ENCODE measurements around the gene RHBDD1. TPM values are rescaled to one million over a fixed set of nuclear protein-coding genes. Genes with fewer than 3 reads are reported as not detected.

RHBDD1 gene
- total RNA-seq, 4 donors from 2014 or later: 15.0 to 21.0 (median 16.6) TPM

- no peak for TF ChIP-seq CTCF (IDR thresholded peaks at IDR 0.05; ENCODE audit: low read depth)
Measured at GRCh38 chr2:226888971-226889370, 53.1 kb downstream of the RHBDD1 start.

GRCh38 chr2:226890286-226890685 is 54.4 kb downstream of the RHBDD1 start:
- TF ChIP-seq CTCF (IDR thresholded peaks at IDR 0.05; ENCODE audit: low read depth): no peak

- TF ChIP-seq CTCF (IDR thresholded peaks at IDR 0.05; ENCODE audit: low read depth): no peak
Measured at GRCh38 chr2:226891780-226892590, 56.1 kb downstream of the RHBDD1 start.

- TF ChIP-seq CTCF (IDR thresholded peaks at IDR 0.05; ENCODE audit: low read depth): no peak
Measured at GRCh38 chr2:226892729-226893128, 56.9 kb downstream of the RHBDD1 start.

- no peak for TF ChIP-seq CTCF (IDR thresholded peaks at IDR 0.05; ENCODE audit: low read depth)
Measured at GRCh38 chr2:226893216-226893615, 57.4 kb downstream of the RHBDD1 start.

- TF ChIP-seq CTCF (IDR thresholded peaks at IDR 0.05; ENCODE audit: low read depth): no peak
Measured at GRCh38 chr2:226894752-226895151, 58.9 kb downstream of the RHBDD1 start.

GRCh38 chr2:226895579-226895978 is 59.7 kb downstream of the RHBDD1 start:
- no peak for TF ChIP-seq CTCF (IDR thresholded peaks at IDR 0.05; ENCODE audit: low read depth)
